Stimulated activated CD4-positive, alpha-beta T cell treated with anti-CD3 and anti-CD28 coated beads, TNF-alpha, amount 100 ng/mL, for 1 hour (primary cell): ENCODE measurements around the gene KCNQ1.

ENCODE experiments used
- DNase-seq, 3 donors: peaks; one replicate each; pipeline ENCODE4 v3.0.0-alpha.2; 2020; ENCODE audit warnings: low read depth in 3 of 3, low spot score in 1 of 3

Gene KCNQ1

DNA sequence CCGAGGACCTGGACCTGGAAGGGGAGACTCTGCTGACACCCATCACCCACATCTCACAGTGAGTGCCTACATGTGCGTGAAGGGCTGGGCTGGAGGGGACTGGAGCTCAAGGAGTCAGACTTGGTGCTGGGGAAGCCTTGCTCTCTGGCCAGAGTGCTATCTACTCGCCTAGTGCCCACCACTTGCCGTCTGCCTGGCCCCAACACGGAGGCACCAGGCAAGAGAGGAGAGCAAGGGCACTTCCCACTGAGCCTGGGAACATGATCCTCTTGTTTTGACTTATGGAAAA, 217.2 kb downstream of the KCNQ1 start:
- no peak for DNase-seq

DNA sequence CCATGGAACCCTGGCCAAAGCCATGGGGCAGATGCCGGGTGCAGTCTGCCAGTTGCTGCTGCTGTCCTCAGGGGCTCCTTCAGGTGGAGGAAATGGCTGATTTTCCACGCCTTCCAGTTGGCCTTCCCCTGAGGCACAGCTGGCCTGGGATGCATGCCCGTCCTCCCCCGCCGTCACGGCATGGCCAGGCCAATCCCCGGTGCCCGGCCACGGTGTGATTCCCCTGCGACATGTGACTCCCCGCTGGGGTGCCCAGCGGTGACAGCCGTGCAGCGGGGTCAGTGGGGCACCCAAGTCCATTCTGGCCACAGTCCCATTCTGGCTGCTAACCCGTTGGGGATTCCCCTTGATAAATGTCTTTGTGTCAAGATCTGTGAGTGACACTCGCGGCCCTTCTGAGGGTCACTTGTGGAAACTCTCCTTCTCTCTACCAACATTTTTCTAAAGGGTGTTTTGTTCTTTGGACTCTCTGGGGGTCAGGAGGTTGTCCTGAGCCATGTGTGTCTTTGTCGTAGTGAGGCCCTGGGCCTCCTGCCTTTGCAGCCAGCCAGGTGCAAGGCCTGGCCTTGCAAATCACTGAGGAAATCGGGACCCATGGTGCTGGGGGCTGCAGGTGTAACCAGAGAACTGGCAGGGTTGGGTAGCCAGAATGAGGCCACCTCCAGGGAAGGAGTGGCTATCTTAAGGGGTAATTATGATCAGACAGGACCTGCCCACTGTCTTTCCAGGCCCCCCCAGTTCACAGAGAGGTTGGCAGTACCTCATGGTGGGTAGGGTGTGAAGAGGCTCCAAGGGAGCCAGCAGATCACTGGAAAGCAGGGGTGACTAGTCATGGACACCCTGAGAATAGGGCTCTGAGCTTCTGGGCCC, 217.9 kb downstream of the KCNQ1 start:
- no peak for DNase-seq

DNA sequence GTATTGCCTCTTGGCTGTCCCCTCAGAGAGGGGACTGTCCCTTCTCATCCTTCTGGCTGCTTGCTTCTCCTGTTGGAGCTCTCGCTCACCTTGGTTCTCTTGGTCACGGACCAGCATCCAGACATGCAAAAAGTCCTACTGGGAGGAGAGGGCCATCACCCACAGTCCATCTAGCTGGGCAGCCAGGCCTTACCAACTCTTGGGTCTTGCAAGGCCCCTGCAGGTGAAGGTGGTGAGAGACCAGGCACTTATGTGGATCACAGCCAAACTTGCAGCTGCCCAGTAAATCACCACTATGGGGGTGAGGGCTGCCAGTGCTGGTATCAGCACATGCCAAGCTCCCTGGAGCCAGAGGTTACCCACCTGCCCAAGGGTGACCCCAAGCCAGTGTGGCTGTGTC, 218.7 kb downstream of the KCNQ1 start:
- no peak for DNase-seq

DNA sequence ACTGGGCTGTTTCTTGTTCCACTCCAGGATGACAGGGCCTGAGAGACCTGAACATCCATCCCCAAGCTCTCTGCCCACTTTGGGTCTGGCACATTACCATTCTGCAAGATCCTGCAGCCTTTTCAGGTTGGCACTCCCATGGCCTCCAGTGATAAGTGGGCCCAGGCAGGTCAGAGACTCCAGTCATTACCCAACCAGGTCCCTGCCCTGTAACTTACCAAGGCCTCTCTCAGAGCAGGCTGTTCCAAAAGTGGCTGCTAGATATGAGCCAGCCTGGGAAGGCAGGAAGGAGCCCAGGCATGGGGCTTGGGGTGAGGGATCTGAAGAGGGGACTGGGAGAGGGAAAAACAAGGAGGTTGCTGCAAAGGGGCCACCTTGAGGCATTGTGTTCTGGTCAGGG, 219.1 kb downstream of the KCNQ1 start:
- DNase-seq = no peak

DNA sequence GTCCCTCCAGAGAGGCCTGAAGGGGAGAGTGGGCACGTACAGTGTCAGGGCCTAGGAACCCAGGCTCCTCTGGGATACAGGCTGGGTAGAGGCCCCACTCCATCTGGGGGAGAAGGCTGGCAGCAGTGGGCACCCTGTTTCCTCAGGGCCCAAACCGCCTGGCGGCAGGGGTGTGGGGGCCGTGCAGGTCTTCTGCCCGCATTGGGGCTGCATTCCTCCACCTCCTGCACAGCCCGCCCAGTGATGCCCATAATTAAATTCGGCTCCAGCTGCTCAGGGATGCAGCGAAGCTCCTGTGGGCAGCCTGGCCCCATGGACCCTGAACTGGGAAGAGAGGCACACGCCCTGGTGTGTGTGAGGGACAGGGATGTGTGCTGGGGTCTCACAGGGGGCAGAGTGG, 219.6 kb downstream of the KCNQ1 start:
- no peak for DNase-seq

DNA sequence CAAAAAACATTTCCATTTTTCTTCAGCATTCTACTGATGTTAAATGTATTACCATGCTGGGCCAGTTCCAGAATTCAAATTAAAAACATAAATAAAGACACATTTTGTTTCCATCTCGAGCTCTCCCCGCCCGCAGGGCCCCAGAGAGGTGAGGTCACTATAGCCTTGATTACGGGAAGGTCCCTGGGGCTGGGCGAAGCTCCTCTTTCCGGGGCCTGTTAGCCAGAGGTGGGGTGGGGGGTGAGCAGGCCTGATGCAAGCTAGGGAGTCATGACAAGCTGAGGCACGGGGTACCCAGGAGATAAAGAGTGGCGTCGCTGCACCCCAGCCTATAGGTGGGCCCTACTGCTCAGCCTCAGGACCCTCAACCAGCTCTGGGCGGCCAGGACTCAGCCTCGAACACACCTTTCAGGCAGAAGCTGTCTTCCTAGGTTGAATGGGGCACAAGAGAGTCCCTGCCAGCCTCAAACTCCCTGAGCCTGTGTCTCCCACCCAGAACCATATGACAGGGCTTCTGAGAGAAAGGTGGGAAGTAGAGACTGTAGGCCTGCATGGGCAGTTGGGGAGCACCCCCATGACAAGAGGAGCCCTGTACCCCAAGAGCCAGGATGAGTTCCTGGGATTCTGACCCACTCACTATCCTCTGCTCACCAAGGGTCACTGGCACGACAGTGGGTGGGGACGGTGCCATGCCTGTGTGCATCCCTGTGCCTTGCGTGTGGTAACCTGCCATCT, 220.2 kb downstream of the KCNQ1 start:
- no peak for DNase-seq

DNA sequence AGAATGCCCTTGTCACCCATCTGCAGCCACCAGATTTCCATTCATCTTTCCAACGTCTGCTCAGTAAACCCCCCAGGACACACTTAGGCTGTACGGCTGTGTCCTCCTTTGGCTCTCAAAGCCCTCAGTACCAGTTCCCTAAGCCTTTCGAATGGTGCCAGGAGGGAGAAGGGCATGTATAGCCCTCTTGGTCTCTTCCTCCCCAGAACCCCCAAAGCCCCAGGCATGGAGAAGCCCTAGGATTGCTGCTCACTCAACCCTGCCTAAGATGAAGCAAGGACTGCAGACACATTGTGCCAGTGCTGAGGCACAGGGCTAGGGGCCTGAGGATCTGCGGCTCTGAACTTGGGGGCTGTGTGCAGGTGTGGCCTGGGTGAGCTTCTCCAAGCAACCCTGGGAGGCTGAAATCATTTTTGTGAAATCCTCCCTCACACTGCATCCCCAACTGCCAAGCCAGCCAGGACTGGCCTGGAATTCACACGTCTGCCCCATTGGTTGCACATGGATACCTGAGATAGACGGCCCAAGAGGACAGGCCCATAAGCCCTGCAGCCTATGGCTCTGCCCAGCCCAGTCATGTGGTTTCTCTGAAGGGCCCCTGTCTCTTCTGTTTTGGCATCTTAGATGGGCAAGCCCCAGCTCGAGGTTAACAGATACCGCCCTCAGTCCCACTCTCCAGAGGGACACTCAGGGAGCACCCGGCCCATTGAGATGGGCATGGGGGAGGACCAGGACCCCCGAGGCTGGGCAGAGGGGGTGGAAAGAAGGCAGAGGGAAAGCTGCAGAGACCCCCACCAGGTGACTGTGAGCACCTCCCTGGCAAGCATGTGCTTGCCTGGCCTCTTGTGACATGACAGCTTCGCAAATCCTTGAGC, 221.0 kb downstream of the KCNQ1 start:
- DNase-seq = no peak

DNA sequence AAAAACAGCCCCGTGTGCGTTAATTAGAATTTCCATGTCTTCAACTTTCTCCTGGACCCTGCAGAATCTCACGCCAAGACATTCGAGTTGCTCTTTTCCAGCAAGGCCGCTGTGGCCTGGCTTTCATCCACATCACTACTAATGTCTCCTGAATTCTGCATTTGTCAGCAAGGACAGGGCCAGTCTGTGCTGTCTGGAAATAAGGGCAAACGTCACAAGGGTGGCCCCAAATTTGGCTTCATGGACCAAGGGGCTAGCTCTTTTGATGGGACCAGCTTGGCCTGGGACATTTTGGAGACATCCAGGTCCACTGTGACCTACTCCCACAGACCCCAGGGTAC, 221.6 kb downstream of the KCNQ1 start:
- no peak for DNase-seq

DNA sequence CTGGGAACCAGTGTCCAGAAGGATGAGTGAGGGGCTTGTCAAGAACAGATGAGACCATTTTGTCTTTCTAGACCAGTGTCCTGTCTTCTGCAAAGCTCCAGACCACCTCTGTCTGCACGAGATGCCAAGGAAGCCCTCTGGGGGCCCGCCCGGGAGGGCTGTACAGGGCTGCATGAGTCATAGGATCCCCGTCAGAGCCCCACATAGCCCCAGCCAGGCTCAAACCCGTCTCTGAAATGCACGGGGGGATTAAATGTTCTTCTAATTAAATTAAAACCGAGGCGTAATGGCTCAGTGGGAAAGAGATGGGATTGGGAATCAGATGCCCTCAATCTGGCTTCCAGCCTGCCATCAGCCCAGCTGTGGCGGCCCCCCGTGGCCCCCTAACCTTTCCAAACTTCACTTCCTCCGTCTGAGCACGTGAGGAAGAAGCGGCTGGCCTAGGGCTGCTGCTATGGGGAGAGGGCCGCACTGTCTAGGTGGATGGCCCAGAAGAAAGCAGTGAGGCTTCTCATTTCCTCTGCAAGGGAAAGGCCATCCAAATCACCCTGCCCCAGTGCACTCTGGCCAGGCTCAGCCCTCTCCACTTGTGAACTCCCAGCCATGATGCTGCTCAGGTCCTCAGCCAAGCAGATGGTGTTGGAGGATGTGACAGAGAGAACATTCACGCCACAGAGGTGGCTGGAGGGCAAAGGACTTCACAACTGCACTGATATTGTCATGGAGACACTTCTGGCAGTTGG, 222.2 kb downstream of the KCNQ1 start:
- no peak for DNase-seq

DNA sequence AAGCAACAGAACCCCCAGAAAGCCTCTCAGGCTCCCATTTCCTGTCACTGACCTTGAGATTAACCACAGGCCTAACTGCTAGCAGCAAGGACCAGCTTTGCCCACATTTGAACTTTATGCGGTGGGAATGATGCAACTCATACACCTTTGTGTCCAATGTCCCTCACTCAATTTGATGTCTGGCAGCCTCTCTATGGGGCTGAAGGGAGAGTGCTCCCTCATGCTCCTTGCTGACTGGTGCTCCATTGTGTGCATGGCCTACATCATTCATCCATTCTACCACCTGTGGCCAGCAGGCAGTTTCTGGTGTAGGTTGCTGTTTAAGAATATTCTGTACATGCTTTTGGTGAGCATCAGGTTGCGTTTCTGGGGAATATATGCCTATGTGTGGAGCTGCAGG, 223.1 kb downstream of the KCNQ1 start:
- no peak for DNase-seq

DNA sequence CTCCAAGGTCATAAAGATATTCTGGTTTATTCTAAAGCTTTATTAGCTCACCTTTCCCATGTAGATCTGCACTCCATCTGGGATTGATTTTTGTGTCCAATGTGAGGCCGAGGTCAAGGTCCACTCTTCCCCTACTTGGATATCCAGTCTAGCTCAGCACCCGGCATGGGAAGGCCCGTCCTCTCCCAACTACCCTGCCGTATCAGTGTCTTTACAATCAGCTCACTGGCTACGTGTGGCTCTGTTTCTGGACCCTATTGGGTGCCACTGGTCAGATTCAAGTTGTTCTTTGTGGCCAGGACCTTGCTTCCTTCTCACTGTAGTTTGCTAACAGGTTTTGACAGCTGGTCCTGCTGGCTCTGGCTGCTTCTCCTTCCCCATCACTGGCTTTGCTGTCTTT, 224.1 kb downstream of the KCNQ1 start:
- no peak for DNase-seq

DNA sequence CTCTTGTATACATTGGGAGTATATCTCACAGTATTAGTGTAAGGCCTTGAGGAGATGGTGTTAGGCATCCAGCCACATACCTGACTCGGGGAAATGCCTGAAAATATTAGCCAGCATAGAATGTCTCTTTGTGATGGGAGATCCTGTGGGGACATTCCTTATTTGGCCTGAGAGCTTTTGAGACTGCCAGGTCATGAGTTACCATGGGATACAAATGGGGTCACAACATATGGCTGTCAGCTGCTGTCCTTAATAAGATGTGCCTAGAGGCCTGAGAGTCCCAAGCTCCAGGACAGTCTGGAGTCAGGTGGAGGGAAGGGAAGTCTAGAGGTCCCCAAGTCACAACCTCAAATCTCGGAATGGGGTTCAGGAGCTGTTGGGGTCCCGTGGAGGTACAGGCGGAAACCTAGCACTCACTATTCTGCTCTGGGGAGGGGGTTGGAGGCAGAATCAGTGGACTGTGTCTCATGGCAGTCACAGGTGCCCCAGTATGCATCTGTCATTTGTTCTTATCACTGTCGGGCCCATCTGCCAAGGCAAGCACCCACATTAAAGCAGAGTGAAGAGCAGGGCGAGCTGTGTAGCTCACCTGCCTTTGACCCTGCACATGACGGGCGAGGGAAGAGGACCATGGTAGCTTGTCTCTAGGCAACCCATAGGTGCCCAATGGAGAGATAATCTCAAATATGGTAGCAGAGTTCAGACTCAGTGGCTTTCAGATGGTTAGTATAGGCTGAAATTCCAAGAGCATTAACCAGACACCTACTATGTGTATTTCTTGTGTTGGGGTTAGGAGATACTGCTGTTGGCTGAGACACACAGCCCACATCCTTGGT, 225.0 kb downstream of the KCNQ1 start:
- no peak for DNase-seq

DNA sequence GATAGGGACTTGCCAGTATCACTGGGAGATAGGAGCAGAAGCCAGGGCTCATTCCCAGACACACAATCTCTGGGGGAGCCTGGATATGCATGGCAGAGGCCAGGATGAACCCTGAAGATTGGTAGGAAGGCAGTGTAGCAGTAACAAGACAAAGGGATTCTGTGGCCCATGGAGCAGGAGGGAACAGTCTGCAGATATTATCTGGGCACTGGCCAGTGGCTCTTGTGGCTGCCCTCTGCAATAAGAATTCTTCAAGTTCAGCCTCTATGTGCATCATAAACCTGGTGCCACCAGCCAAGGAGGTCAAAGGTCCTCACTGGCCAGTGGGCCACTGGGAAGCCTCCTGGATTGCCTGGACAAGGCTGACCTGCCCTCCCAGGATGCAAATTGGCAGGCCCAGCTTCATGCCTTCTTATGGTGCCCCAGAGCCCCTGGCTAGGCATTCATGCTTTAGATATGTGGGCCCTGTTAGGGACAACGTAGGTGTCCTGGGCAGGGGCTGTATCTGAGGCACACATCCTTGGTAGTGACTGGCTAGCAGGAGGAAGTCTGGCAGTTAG, 225.8 kb downstream of the KCNQ1 start:
- DNase-seq = no peak

DNA sequence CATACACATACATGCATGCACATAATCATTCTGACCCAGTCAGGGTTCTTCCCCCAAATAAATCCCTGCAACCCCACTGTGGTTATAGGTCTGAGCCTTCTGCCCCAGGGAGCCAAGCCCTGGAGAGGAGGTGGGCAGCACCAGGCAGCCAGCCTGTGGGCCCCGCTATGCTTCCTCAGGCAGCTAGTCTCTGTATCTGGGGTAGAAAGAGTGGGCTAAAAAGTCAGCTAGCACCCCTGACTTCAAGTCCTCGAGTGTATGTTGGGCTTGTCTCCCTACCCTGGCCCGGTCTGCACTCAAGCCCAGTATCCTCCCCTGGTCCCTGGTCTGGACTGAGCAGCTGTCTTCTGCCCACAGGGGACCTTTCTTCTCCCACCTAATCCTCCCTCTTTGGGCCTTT, 226.9 kb downstream of the KCNQ1 start:
- DNase-seq = no peak

DNA sequence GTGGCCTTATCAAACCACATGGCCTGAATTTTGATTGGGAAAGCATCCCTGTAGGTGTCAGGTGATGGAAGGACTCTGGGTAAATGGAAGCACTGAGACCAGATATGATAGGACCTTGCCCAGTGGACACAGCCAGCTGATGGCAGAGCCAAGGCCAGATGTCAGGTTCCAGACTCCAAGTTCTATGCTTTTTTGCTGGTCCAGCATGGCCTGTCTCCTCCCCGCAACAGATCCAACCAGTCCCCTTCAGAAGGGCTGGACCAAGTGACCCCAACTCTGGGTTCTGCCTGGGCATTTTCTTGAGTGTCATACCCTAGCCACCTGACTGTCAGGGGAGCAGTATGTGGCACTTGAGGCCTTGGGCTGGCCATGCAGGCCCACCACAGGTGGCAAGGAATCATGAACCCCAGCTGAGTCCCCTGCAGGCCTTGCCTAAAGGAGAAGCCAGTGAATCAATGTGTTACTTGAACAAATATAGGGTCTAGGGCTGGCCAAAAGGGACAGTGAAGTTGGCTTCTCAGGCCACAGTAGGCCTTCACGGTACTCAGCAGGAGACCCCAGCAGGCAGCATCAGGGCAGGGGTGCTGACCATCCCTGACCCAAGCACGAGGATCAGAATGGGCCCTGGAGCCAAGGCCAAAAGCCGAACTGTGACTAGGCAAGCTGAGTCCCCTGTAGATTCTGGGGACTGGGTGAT, 227.9 kb downstream of the KCNQ1 start:
- no peak for DNase-seq

DNA sequence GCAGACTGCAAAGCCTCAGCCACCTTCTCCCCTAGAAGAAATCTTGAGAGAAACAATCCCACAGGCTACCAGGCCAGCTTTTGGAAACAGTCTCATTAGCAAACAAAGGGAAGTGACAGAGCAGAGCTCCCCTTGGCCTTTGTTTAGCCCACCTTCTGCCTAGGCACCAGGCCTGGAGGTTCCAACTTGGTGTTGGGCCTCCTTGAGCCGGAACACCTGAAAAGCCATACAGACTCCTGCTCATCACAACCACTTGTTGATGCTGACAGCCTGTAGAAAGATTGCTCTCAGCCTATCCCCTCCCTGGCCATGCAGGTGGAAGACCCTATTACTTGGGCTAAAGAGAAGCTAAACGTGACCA, 228.4 kb downstream of the KCNQ1 start:
- DNase-seq = no peak

DNA sequence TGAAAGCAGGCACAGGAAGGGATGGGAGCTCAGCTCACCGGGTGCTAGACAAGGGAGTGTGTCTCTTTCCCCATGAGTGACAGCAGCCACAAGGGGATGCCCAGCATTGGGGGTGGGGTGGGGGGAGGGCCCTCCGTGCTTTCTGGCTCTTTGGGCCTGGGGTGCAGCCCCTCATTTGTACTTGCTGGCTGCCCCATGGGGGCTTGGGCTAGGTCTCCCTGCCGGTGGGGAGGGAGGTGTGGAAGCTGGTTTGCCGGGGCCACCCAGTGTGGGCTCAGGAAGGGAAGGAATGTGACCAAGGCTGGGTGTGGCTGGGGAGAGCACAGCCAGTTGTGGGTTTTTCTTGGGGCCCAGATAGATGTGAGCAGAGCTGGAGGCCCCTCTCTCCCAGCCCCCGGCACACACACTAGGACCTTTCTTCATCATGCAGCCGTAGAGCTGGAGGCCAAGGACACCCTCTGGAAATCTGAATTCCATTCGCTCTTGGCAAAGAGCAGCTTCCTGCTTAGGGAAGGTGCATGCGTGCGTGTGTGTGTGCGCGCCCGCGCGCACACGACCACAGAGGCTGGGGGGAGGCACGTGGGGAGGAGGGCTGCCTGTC, 229.2 kb downstream of the KCNQ1 start:
- DNase-seq = no peak

DNA sequence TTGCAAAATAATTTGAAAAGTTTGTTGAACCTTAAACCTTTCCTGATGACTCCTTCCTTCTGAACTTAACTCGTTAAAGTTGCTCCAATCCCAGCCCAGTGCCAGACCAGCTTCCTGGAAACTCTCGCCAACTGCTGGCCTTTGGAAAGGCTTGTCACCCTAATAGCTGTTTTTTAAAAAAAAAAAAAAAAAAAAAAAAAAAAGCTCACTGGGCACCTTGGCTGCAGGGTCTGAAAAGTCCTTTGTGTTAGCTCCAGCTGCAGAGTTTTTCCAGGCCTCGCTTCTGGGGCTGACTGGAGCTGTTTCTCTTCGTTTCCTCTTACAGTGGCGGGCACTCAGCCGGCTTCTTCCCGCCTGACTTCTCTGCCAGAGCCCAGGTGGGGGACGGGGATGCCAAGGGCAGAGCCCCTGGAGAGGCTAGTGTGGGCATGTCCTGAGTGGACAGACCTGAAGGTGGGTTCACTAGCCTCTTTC, 229.9 kb downstream of the KCNQ1 start:
- DNase-seq = no peak

DNA sequence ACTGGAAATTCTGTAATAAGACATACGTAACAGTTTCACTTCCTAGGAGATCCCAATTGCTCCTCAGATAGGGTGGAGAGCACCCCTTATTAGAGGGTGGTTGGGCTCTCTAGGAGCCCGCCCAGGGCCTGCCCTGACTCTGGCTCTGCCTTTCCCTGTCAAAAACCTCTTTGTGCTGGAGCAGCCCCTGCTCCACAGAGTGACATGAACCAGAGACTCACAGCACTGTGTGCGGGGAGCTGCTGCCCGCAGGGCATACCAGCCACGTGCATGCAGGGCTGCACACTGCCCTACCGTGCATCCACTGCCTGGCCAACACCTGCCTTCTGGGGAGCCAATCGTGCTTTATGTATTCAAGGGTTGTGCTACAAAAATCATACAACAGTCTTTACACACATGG, 230.7 kb downstream of the KCNQ1 start:
- DNase-seq = no peak
